DND-41 (cell line): ENCODE measurements around the gene RETREG2.

Source experiments
- ATAC-seq: fragments of 200-7000 bp; cut with Tn5 transposase; 3 replicates; pipeline ENCODE4 v1.9.1; 2021; ENCODE audit warnings: low read depth; ENCODE audit not compliant: insufficient read depth
- DNase-seq: peaks from one replicate; pipeline ENCODE4 v3.0.0-alpha.2; 2020
- H2AFZ ChIP-seq: 2 replicates; pipeline ENCODE4 v1.6.0; 2012; ENCODE audit warnings: low read depth, low read length
- H3K27ac ChIP-seq: 2 replicates; pipeline ENCODE4 v1.5.1; 2012; ENCODE audit warnings: low read length, inconsistent platforms
- H3K27me3 ChIP-seq: fragments of 200-600 bp; sonication (generic); 2 replicates; pipeline ENCODE4 v1.6.0; 2012; ENCODE audit warnings: low read length, mild to moderate bottlenecking, inconsistent platforms; ENCODE audit not compliant: insufficient read depth, poor library complexity
- H3K36me3 ChIP-seq: 2 replicates; pipeline ENCODE4 v1.5.1; 2012; ENCODE audit warnings: low read length, inconsistent platforms; ENCODE audit not compliant: insufficient read depth
- H3K4me1 ChIP-seq: 2 replicates; pipeline ENCODE4 v1.5.1; 2012; ENCODE audit warnings: mild to moderate bottlenecking, low read length; ENCODE audit not compliant: insufficient read depth
- H3K4me2 ChIP-seq: 2 replicates; pipeline ENCODE4 v1.6.0; 2012; ENCODE audit warnings: mild to moderate bottlenecking, moderate library complexity, low read length, inconsistent platforms; ENCODE audit not compliant: insufficient read depth
- H3K4me3 ChIP-seq, 2 experiments: fragments of 200-600 bp in 1 of 2; shearing (Covaris generic) in 1 of 2; 2 replicates each; pipeline ENCODE4 v1.5.1; 2012 to 2016; ENCODE audit warnings: inconsistent platforms in 2 of 2, low read length in 2 of 2, mild to moderate bottlenecking in 2 of 2, low read depth in 1 of 2, moderate library complexity in 1 of 2
- H3K79me2 ChIP-seq: 2 replicates; pipeline ENCODE4 v1.6.0; 2012; ENCODE audit warnings: low read length, inconsistent platforms; ENCODE audit not compliant: insufficient read depth
- H3K9ac ChIP-seq: 2 replicates; pipeline ENCODE4 v1.6.0; 2012; ENCODE audit warnings: low read depth, mild to moderate bottlenecking, inconsistent platforms, low read length, moderate library complexity
- H3K9me3 ChIP-seq: 2 replicates; pipeline ENCODE4 v1.5.1; 2012; ENCODE audit warnings: low read length, moderate library complexity, mild to moderate bottlenecking, inconsistent platforms; ENCODE audit not compliant: insufficient read depth, severe bottlenecking
- H4K20me1 ChIP-seq: 2 replicates; pipeline ENCODE4 v1.6.0; 2012; ENCODE audit warnings: low read length; ENCODE audit not compliant: insufficient read depth
- CTCF ChIP-seq: IDR thresholded peaks from 2 replicates; pipeline ENCODE4 v1.5.1; 2012; ENCODE audit warnings: borderline replicate concordance, low read length, moderate library complexity, mild to moderate bottlenecking; ENCODE audit not compliant: poor library complexity, severe bottlenecking; ENCODE audit errors: extremely low read depth
- EZH2 ChIP-seq: IDR thresholded peaks from 3 replicates; pipeline ENCODE4 v1.6.1; 2012; ENCODE audit warnings: borderline replicate concordance, low read depth, mild to moderate bottlenecking, moderate library complexity, low read length, inconsistent platforms; ENCODE audit not compliant: severe bottlenecking

Gene RETREG2, protein sequence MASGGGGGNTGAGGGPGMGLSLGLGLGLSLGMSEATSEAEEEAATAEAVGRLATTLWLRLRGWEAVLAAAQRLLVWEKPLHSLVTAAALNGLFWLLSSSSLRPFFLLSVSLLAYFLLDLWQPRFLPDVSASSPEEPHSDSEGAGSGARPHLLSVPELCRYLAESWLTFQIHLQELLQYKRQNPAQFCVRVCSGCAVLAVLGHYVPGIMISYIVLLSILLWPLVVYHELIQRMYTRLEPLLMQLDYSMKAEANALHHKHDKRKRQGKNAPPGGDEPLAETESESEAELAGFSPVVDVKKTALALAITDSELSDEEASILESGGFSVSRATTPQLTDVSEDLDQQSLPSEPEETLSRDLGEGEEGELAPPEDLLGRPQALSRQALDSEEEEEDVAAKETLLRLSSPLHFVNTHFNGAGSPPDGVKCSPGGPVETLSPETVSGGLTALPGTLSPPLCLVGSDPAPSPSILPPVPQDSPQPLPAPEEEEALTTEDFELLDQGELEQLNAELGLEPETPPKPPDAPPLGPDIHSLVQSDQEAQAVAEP

DNA sequence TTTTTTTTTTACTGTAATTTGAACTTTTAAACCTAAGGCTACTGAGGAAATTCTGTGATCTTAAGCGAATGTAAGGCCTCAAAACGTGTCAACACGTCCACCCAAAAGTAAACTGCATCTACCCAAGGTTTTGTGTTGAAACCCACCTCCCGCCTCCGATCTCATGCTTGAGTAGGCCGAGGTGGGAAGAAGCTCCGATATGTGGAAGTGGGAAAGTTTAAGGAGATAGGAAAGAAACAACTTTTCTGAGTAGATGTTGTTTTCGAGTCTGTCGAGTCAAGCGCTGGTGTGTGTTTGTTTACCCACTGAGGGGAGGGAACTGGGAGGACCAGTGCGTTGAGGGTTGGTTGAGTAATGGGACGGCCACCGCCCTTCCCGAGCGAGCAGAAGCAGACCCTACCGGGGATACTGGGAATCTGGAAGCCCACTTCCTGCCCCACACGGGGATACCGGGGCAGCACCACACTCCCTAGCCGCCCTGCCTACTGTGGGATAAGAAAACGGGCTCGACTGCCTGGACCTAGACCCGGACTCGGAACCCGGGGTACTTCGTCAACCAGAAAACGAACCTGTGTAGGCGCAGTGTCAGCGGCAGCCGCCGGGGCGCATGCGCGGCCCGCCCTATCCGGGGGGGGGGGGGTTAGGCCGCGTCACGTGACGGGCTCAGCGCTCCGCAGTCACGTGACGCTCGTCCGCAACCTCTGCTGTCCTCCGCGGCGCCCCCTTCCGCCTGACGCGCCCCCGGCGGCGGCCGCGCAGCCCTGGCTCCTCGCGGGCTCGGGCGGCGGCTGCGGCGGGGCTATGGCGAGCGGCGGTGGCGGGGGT lies at the start of gene RETREG2:
Gene RETREG2, plus strand, starts transcription at position 724 of the 825 bp plus-strand sequence. Its CDS starts 78 bp downstream, at position 802.
- Histone ChIP-seq H3K27ac (peak within 1 kb of the TSS; percentile 99), H3K4me1 (peaks cover 39% of the 10 kb centered on the region), H3K36me3 (peaks cover 57% of the 10 kb centered on the region), H3K27me3 (no peaks in the 10 kb centered on the region), H2AFZ (peak within 1 kb of the TSS; percentile 96), H3K4me3 (peak within 1 kb of the TSS; percentile 67 to 97), H3K79me2 (peaks cover 43% of the 10 kb centered on the region), H3K9me3 (no peaks in the 10 kb centered on the region), H3K9ac (peak within 1 kb of the TSS; percentile 97), H3K4me2 (peak within 1 kb of the TSS; percentile 99), H4K20me1 (peaks cover 29% of the 10 kb centered on the region; the same call in 1 of the 2 replicates)
- ATAC-seq, result peak; percentile 60
- peak; percentile 83 for DNase-seq
- peak; percentile 53 for TF ChIP-seq CTCF
- no peak for TF ChIP-seq EZH2

DNA sequence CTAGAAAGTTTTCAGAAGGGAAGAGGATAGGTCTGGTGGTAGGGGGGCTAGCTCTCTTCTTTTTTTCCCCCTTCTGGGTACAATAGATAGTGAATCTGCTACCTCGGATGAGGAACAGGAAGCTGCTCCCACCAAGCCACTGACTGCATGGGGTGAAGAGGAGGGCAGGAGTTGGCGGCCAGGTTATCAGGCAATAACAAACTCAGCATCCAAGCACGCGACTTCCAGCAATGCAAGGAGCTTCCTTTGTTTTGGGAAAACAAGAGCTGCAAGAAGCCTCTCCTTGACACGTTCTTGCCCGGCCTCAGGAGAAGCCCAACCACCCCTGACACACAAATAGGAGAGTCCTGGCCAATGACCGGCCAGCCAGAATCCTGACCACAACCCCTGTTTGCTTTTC lies 49.7 kb upstream of the RETREG2 start:
- ATAC-seq, result no peak
- Histone ChIP-seq H4K20me1 (peaks cover 9% of the 10 kb centered on the region; the same call in 1 of the 2 replicates), H3K9ac (no peak overlapping the region), H3K27me3 (no peaks in the 10 kb centered on the region), H2AFZ (no peak overlapping the region), H3K4me1 (no peaks in the 10 kb centered on the region), H3K79me2 (no peaks in the 10 kb centered on the region), H3K4me2 (no peak overlapping the region), H3K36me3 (no peaks in the 10 kb centered on the region), H3K9me3 (no peaks in the 10 kb centered on the region), H3K27ac (no peak overlapping the region), H3K4me3 (no peak overlapping the region)
- TF ChIP-seq CTCF (no peak), EZH2 (no peak)
- no peak for DNase-seq

DNA sequence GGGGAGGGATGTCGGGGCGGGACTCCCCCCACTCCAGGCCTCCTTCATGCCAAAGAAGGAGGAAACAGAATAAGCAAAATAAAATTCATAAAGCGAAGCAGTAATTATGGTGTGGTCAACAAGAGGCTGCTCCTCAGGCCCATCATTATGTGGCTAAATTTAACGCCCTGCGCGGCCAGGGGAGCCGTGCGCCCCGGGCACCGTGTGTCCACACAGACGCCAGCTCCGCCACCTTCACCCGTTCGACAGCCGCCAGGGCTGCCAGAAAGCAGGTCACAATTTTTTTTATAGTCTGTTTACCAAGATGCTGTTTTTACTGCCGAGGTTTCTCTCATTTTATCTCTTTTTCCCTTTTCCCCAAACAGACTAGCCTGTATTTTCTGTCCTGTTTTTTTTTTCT lies 48.5 kb upstream of the RETREG2 start:
- H3K4me1 ChIP-seq, result no peaks in the 10 kb centered on the region
- no peak for TF ChIP-seq EZH2
- TF ChIP-seq CTCF, result no peak
- ATAC-seq (no peak), DNase-seq (no peak)
- H3K9me3 ChIP-seq, result no peaks in the 10 kb centered on the region
- no peak overlapping the region for H3K4me2 ChIP-seq
- peaks cover 9% of the 10 kb centered on the region; the same call in 1 of the 2 replicates for H4K20me1 ChIP-seq
- no peak overlapping the region for H3K9ac ChIP-seq
- no peaks in the 10 kb centered on the region for H3K79me2 ChIP-seq
- no peaks in the 10 kb centered on the region for H3K27me3 ChIP-seq
- no peak overlapping the region for H2AFZ ChIP-seq
- no peak overlapping the region for H3K27ac ChIP-seq
- H3K4me3 ChIP-seq, result no peak overlapping the region
- H3K36me3 ChIP-seq, result no peaks in the 10 kb centered on the region
